Measurements from ENCODE around the gene TFB2M.

- no peak for TF ChIP-seq CTCF (IDR thresholded peaks at IDR 0.05)
- TF ChIP-seq POLR2A (IDR thresholded peaks at IDR 0.05), result no peak
Measured at GRCh38 chr1:246609632-246610031, 43.6 kb upstream of the TFB2M start.
